IPS DF 6.9 (cell line): ENCODE data around the gene MPIG6B.

Experiments used
- DNase-seq: peaks from one replicate; pipeline ENCODE4 v3.0.0-alpha.2; 2013; ENCODE audit warnings: low read depth, low spot score
- H3K27ac ChIP-seq: one replicate; pipeline ENCODE4 v1.5.1; 2013; ENCODE audit warnings: low read length, control low read depth
- H3K27me3 ChIP-seq: 2 replicates; pipeline ENCODE4 v1.6.1; 2013; ENCODE audit warnings: mild to moderate bottlenecking, low read length; ENCODE audit not compliant: control insufficient read depth, insufficient read depth
- H3K36me3 ChIP-seq: 2 replicates; pipeline ENCODE4 v1.6.1; 2013; ENCODE audit warnings: low read length; ENCODE audit not compliant: control insufficient read depth, insufficient read depth
- H3K4me1 ChIP-seq: 2 replicates; pipeline ENCODE4 v1.6.1; 2013; ENCODE audit warnings: low read length; ENCODE audit not compliant: control insufficient read depth, insufficient read depth
- H3K4me3 ChIP-seq: 2 replicates; pipeline ENCODE4 v1.5.1; 2013; ENCODE audit warnings: mild to moderate bottlenecking, low read length
- H3K9me3 ChIP-seq: 2 replicates; pipeline ENCODE4 v1.6.1; 2013; ENCODE audit warnings: low read length, inconsistent platforms; ENCODE audit not compliant: control insufficient read depth, insufficient read depth
- WGBS: extraction: QIAGEN DNeasy Blood & Tissue Kit; methylation state at CpG from one replicate; pipeline ENCODE4 v1.1.7; 2013; ENCODE audit warnings: mixed read lengths, missing lambda C conversion rate; ENCODE audit not compliant: insufficient read length, insufficient coverage; 5-methylcytosine and 5-hydroxymethylcytosine counted together

MPIG6B gene

GRCh38 chr6:31729515-31729978 lies 6.4 kb downstream of the MPIG6B start:
- no peak for DNase-seq

GRCh38 chr6:31729979-31730630 lies 6.9 kb downstream of the MPIG6B start:
- no peak for DNase-seq
- Histone ChIP-seq H3K9me3 (no peaks in the 10 kb centered on the region), H3K36me3 (peaks cover 20% of the 10 kb centered on the region; the same call in 1 of the 2 replicates), H3K4me3 (peak overlapping the region; percentile 71), H3K4me1 (peaks cover 6% of the 10 kb centered on the region), H3K27me3 (no peaks in the 10 kb centered on the region), H3K27ac (no peak overlapping the region)
- WGBS = no CpG with 5 or more reads among the region's 46 CpGs

More at GRCh38 chr6:31729515-31729978, 6.4 kb downstream of the MPIG6B start:
- no CpG with 5 or more reads among the region's 29 CpGs for WGBS
- Histone ChIP-seq H3K9me3 (no peaks in the 10 kb centered on the region), H3K4me1 (peaks cover 6% of the 10 kb centered on the region), H3K27ac (no peak overlapping the region), H3K27me3 (no peaks in the 10 kb centered on the region), H3K36me3 (peaks cover 20% of the 10 kb centered on the region; the same call in 1 of the 2 replicates), H3K4me3 (peak overlapping the region; percentile 71)

GRCh38 chr6:31730631-31731086 lies 7.5 kb downstream of the MPIG6B start:
- Histone ChIP-seq H3K4me1 (peaks cover 6% of the 10 kb centered on the region), H3K4me3 (no peak overlapping the region; the same call in 1 of the 2 replicates), H3K36me3 (peaks cover 20% of the 10 kb centered on the region; the same call in 1 of the 2 replicates)

GRCh38 chr6:31732029-31732428 lies 8.9 kb downstream of the MPIG6B start:
- no peak for DNase-seq
- no peak overlapping the region for H3K27ac ChIP-seq
- WGBS = no CpG with 5 or more reads among the region's 3 CpGs
- peaks cover 7% of the 10 kb centered on the region for H3K4me1 ChIP-seq
- peaks cover 18% of the 10 kb centered on the region; the same call in 1 of the 2 replicates for H3K36me3 ChIP-seq
- H3K27me3 ChIP-seq = no peaks in the 10 kb centered on the region
- no peaks in the 10 kb centered on the region for H3K9me3 ChIP-seq
- H3K4me3 ChIP-seq = no peak overlapping the region

More at GRCh38 chr6:31730631-31731086, 7.5 kb downstream of the MPIG6B start:
- Histone ChIP-seq H3K9me3 (no peaks in the 10 kb centered on the region), H3K27me3 (no peaks in the 10 kb centered on the region), H3K27ac (no peak overlapping the region)
- DNase-seq = no peak
- WGBS = no CpG with 5 or more reads among the region's 11 CpGs

- WGBS = no CpG with 5 or more reads among the region's 4 CpGs
- Histone ChIP-seq H3K4me1 (peaks cover 13% of the 10 kb centered on the region), H3K27ac (no peak overlapping the region), H3K9me3 (no peaks in the 10 kb centered on the region), H3K36me3 (peaks cover 14% of the 10 kb centered on the region; the same call in 1 of the 2 replicates), H3K27me3 (no peaks in the 10 kb centered on the region), H3K4me3 (no peak overlapping the region)
- DNase-seq = no peak
Observed at GRCh38 chr6:31733734-31734133, 10.6 kb downstream of the MPIG6B start.

GRCh38 chr6:31734247-31734820 lies 11.2 kb downstream of the MPIG6B start:
- Histone ChIP-seq H3K4me3 (peak overlapping the region; percentile 91; the same call in 1 of the 2 replicates), H3K27me3 (no peaks in the 10 kb centered on the region), H3K27ac (no peak overlapping the region), H3K9me3 (no peaks in the 10 kb centered on the region), H3K4me1 (peaks cover 15% of the 10 kb centered on the region), H3K36me3 (peaks cover 14% of the 10 kb centered on the region; the same call in 1 of the 2 replicates)
- WGBS = no CpG with 5 or more reads among the region's 2 CpGs
- DNase-seq = no peak

GRCh38 chr6:31734821-31735406 lies 11.7 kb downstream of the MPIG6B start:
- DNase-seq = no peak
- Histone ChIP-seq H3K4me3 (peak overlapping the region; percentile 91; the same call in 1 of the 2 replicates), H3K36me3 (peaks cover 14% of the 10 kb centered on the region; the same call in 1 of the 2 replicates), H3K27ac (no peak overlapping the region), H3K27me3 (no peaks in the 10 kb centered on the region), H3K4me1 (peaks cover 15% of the 10 kb centered on the region), H3K9me3 (no peaks in the 10 kb centered on the region)
- no CpG with 5 or more reads among the region's 18 CpGs for WGBS

GRCh38 chr6:31736021-31736767 lies 13.0 kb downstream of the MPIG6B start, which contains the start of gene CLIC1:
TSS of gene CLIC1 (minus strand) at chr6:31736530. CDS start at chr6:31736300, 230 bp downstream.
- Histone ChIP-seq H3K27ac (no peak within 1 kb of the TSS), H3K27me3 (no peaks in the 10 kb centered on the region), H3K9me3 (no peaks in the 10 kb centered on the region), H3K4me3 (peak within 1 kb of the TSS; percentile 91), H3K4me1 (peaks cover 15% of the 10 kb centered on the region), H3K36me3 (peaks cover 14% of the 10 kb centered on the region; the same call in 1 of the 2 replicates)
- DNase-seq = no peak
- WGBS = no CpG with 5 or more reads among the region's 24 CpGs

GRCh38 chr6:31736768-31737314 lies 13.7 kb downstream of the MPIG6B start:
- Histone ChIP-seq H3K27me3 (no peaks in the 10 kb centered on the region), H3K4me3 (peak overlapping the region; percentile 91; the same call in 1 of the 2 replicates), H3K36me3 (peaks cover 11% of the 10 kb centered on the region; the same call in 1 of the 2 replicates), H3K27ac (no peak overlapping the region), H3K9me3 (no peaks in the 10 kb centered on the region), H3K4me1 (peaks cover 15% of the 10 kb centered on the region)
- no CpG with 5 or more reads among the region's 10 CpGs for WGBS
- DNase-seq = no peak
